ENCODE measurements around the gene DCXR. TPM values are rescaled to one million over a fixed set of nuclear protein-coding genes. Genes with fewer than 3 reads are reported as not detected.

DCXR gene
- total RNA-seq, 4 donors from 2014 or later, result 49.4 to 117 (median 71.3) TPM

DNA sequence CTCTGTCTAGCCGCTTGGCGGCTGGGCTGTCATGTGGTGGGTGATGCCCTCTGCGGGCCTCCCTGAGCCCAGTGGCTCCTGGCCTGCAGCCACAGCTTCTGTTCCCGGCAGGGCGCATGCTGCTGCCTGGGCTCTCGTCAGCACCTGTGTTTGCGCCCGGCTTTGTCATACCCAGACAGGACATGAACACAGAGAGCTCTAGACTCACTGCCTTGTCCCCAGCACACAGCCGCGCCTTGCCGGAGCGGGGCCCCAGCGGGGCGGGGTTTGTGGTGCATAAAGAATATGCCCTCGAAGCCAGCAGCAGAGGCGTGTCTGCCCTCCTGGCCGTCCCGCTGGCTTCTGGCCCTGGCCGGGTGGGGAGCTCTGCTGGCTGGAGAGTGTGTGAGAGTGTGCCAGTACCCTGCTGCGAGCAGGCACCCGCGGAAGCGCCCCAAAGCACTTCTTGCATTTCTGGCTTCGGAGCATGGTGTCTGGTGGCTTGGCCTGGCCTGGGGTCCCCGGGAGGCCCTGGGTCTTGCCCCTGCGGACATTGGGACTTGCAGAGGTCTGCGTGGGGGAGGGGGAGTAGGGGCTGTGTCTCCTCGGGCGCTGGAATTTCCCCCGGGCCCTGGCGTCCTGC is 45.7 kb downstream of the DCXR start:
- H3K36me3 ChIP-seq, result no peaks in the 10 kb centered on the region
- peak overlapping the region in 2 of 4 donors; percentile 5 to 26 for H3K4me3 ChIP-seq

DNA sequence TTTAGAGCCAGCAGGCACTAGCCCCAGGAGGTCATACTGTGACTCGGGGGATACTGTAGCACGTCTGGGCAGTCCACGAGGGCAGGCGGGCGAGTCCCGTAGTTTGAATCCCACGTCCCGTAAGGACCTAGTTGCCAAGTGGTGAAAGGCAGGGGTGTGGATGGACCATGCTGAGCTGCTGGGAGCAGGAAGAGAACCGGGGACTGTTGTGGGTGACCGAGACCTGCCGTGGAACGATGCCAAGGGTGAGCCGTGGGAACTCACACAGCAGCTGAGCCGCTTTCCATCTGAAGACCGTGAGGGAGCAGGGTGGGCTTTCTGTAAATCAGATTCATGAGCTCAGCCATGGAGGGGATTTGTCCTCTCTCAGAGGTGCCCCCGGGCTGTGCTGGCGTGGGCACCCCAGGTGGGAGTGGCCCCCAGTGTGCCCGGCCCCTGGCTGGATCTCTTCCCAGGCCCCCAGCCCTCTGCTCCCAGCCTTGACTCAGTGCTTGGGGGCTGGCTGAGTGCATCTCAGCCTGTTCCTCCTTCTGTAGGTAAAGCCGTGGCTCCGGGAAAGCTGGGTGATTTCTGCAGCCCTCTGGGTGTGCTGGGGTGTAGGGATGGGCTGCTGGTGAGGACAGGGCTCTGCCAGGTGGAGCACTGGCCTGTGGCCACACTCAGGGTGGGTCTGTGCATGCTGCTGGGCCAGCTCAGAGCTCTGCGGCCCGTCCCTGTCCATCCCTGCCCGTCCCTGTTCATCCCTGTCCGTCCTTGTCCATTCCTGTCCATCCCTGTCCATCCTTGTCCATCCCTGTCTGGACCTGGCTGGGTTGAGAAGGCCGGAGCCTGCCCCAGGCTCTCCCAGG is 46.4 kb downstream of the DCXR start:
- 73 to 80% methylated on average over 1 to 22 of the region's 25 CpGs for WGBS, 2 donors (ENCODE audit: low coverage in 1 of 2)
- TF ChIP-seq, protein P1, sequence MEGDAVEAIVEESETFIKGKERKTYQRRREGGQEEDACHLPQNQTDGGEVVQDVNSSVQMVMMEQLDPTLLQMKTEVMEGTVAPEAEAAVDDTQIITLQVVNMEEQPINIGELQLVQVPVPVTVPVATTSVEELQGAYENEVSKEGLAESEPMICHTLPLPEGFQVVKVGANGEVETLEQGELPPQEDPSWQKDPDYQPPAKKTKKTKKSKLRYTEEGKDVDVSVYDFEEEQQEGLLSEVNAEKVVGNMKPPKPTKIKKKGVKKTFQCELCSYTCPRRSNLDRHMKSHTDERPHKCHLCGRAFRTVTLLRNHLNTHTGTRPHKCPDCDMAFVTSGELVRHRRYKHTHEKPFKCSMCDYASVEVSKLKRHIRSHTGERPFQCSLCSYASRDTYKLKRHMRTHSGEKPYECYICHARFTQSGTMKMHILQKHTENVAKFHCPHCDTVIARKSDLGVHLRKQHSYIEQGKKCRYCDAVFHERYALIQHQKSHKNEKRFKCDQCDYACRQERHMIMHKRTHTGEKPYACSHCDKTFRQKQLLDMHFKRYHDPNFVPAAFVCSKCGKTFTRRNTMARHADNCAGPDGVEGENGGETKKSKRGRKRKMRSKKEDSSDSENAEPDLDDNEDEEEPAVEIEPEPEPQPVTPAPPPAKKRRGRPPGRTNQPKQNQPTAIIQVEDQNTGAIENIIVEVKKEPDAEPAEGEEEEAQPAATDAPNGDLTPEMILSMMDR (IDR thresholded peaks at IDR 0.05), result no peak
- TF ChIP-seq EP300 (IDR thresholded peaks at IDR 0.05; ENCODE audit: low read depth), result no peak
- TF ChIP-seq POLR2A (IDR thresholded peaks at IDR 0.05), result no peak
- no peak for TF ChIP-seq POLR2AphosphoS5 (IDR thresholded peaks at IDR 0.05)
- H3K4me3 ChIP-seq, result peak overlapping the region in 1 of 4 donors; percentile 26
- intact Hi-C loops (cut with DNase I; ENCODE audit: low total_unique reads) (no loop called here), in situ Hi-C loops (cut with MboI; ENCODE audit: low pct_ligation_motif_present in 1 of 4, low pct_unique_long_range_greater_than_20kb in 1 of 4, low sequenced_read_pairs in 3 of 4) (no loop called here)
- peaks cover 7 to 19% (median 16%) of the 10 kb centered on the region in 4 donors for H3K4me1 ChIP-seq
- no peak for DNase-seq
- peak overlapping the region; percentile 58 to 79 (median 71) for H3K27ac ChIP-seq
- H3K36me3 ChIP-seq, result no peaks in the 10 kb centered on the region
- H3K9me3 ChIP-seq, result no peaks in the 10 kb centered on the region
- H3K27me3 ChIP-seq, result no peaks in the 10 kb centered on the region

More for the DNA sequence above, 45.7 kb downstream of the DCXR start:
- H3K9me3 ChIP-seq, result no peaks in the 10 kb centered on the region
- DNase-seq, result peak; percentile 91
- intact Hi-C loops (cut with DNase I; ENCODE audit: low total_unique reads), result no loop called here
- peak in 2 of 3 donors; percentile 3 to 33 for TF ChIP-seq POLR2AphosphoS5 (IDR thresholded peaks at IDR 0.05)
- TF ChIP-seq POLR2A (IDR thresholded peaks at IDR 0.05), result no peak
- H3K27me3 ChIP-seq, result no peaks in the 10 kb centered on the region
- in situ Hi-C loops (cut with MboI; ENCODE audit: low pct_ligation_motif_present in 1 of 4, low pct_unique_long_range_greater_than_20kb in 1 of 4, low sequenced_read_pairs in 3 of 4), result no loop called here
- WGBS, 2 donors (ENCODE audit: low coverage in 1 of 2), result 31% methylated on average over 27 of the region's 31 CpGs; no CpG with 5 or more reads in 1 of the 2 donors
- H3K4me1 ChIP-seq, result peaks cover 7 to 19% (median 16%) of the 10 kb centered on the region in 4 donors
- peak overlapping the region; percentile 58 to 79 (median 71) for H3K27ac ChIP-seq

DNA sequence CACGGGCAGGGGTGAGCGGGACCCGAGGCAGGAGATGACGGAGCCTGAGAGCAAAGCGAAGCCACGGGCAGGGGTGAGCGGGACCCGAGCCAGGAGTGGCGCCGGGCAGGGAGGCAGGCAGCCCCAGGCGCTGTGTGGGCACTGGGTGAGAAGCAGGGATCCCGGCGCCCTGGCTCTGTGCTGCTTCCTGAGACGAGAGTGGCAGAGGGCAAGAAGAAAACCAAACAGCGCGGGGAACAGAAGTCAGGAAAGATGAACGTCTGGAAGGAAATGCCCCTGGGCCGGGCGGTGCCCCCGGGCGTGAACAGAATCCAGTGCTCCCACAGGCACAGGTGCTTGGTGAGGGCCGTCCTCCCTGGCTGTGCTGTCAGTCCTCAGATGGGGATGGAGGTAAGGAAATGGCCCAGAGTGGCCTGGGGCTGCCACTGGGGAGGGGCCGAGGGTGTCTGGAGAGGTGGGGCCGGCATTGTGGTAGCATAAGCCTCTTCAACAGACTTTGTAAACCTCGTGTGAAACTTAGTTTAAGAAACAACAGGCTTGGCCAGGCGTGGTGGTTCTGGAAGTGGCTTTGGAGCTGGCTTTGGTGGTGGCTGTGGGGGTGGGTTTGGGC is 50.2 kb downstream of the DCXR start:
- TF ChIP-seq, protein P1 (IDR thresholded peaks at IDR 0.05), result no peak
- TF ChIP-seq EP300 (IDR thresholded peaks at IDR 0.05; ENCODE audit: low read depth) (no peak), POLR2AphosphoS5 (IDR thresholded peaks at IDR 0.05) (no peak), POLR2A (IDR thresholded peaks at IDR 0.05) (no peak)
- intact Hi-C loops (cut with DNase I; ENCODE audit: low total_unique reads) (no loop called here), in situ Hi-C loops (cut with MboI; ENCODE audit: low pct_ligation_motif_present in 1 of 4, low pct_unique_long_range_greater_than_20kb in 1 of 4, low sequenced_read_pairs in 3 of 4) (no loop called here)
- H3K4me3 ChIP-seq, result no peak overlapping the region
- H3K27ac ChIP-seq, result no peak overlapping the region
- no peaks in the 10 kb centered on the region for H3K9me3 ChIP-seq
- H3K4me1 ChIP-seq, result peaks cover 4 to 14% (median 12%) of the 10 kb centered on the region in 4 donors
- WGBS, 2 donors (ENCODE audit: low coverage in 1 of 2), result 91 to 99% methylated on average over 13 to 26 of the region's 26 CpGs
- H3K36me3 ChIP-seq, result no peaks in the 10 kb centered on the region
- no peaks in the 10 kb centered on the region for H3K27me3 ChIP-seq
- no peak for DNase-seq

DNA sequence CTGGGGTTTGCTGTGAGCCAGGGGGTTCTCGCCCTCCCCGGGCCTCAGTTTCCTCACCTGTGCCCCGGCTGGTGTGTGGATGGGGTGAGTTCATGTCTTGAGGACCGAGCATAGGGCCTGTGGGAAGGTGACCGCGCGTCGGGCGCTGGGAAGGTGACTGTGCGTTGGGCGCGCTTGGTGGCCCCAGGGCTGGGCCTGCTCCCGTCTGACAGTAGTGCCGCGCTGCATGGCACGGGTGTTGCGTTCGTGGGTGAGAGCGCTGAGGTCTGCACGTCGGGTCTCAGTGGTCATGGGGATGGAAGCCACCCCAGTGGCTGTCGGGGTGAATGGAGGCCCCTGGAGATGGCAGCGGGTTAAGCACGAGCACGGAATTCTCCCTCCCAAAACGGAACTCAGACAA is 50.9 kb downstream of the DCXR start:
- intact Hi-C loops (cut with DNase I; ENCODE audit: low total_unique reads) (no loop called here), in situ Hi-C loops (cut with MboI; ENCODE audit: low pct_ligation_motif_present in 1 of 4, low pct_unique_long_range_greater_than_20kb in 1 of 4, low sequenced_read_pairs in 3 of 4) (no loop called here)
- H3K27ac ChIP-seq, result no peak overlapping the region

More for the DNA sequence above, 50.9 kb downstream of the DCXR start:
- Histone ChIP-seq H3K4me3 (no peak overlapping the region), H3K9me3 (no peaks in the 10 kb centered on the region), H3K36me3 (no peaks in the 10 kb centered on the region), H3K27me3 (no peaks in the 10 kb centered on the region), H3K4me1 (peaks cover 0 to 7% (median 7%) of the 10 kb centered on the region in 4 donors)
- TF ChIP-seq POLR2A (IDR thresholded peaks at IDR 0.05) (no peak), EP300 (IDR thresholded peaks at IDR 0.05; ENCODE audit: low read depth) (no peak), POLR2AphosphoS5 (IDR thresholded peaks at IDR 0.05) (no peak)
- TF ChIP-seq, protein P1 (IDR thresholded peaks at IDR 0.05), result no peak
- no peak for DNase-seq
- WGBS, 2 donors (ENCODE audit: low coverage in 1 of 2), result 94 to 98% methylated on average over 16 to 24 of the region's 26 CpGs

Other genes starting within 250 kb of the DCXR start
- gene GCGR, start 233.5 kb downstream of the DCXR start, total RNA-seq, result under 1 TPM in 2 of 4 donors, not detected in 2; 0.14 to 0.64 TPM
- 10 to 100 TPM; 23.3 to 44.0 (median 33.2) TPM for gene MCRIP1, start 204.4 kb downstream of the DCXR start, total RNA-seq
- under 1 TPM in 1 of 4 donors, not detected in 3; 0.68 TPM for gene PPP1R27, start 202.6 kb downstream of the DCXR start, total RNA-seq
- 100 to 1,000 TPM; 486 to 732 (median 556) TPM for gene P4HB, start 177.2 kb downstream of the DCXR start, total RNA-seq
- 100 to 1,000 TPM; 189 to 480 (median 323) TPM for gene ARHGDIA, start 166.4 kb downstream of the DCXR start, total RNA-seq
- 10 to 100 TPM; 23.1 to 47.7 (median 36.7) TPM for gene ALYREF, start 146.1 kb downstream of the DCXR start, total RNA-seq
- gene ANAPC11, start 146.0 kb downstream of the DCXR start, total RNA-seq, result 100 to 1,000 TPM in 1 of 4 donors, 10 to 100 TPM in 3; 56.7 to 126 (median 86.6) TPM
- under 1 TPM in 1 of 4 donors, not detected in 3; 0.41 TPM for gene NPB, start 135.5 kb downstream of the DCXR start, total RNA-seq
- gene PCYT2, start 126.3 kb downstream of the DCXR start, total RNA-seq, result 100 to 1,000 TPM in 1 of 4 donors, 10 to 100 TPM in 3; 37.2 to 424 (median 77.1) TPM
- 100 to 1,000 TPM in 2 of 4 donors, 10 to 100 TPM in 2; 76.5 to 315 (median 172) TPM for gene SIRT7, start 119.5 kb downstream of the DCXR start, total RNA-seq
- 10 to 100 TPM; 22.4 to 34.4 (median 24.3) TPM for gene MAFG, start 110.0 kb downstream of the DCXR start, total RNA-seq
- 100 to 1,000 TPM in 1 of 4 donors, 10 to 100 TPM in 2, not detected in 1; 16.4 to 257 (median 20.5) TPM for gene PYCR1, start 100.4 kb downstream of the DCXR start, total RNA-seq
- not detected for gene MYADML2, start 90.5 kb downstream of the DCXR start, total RNA-seq
- not detected for gene NOTUM, start 76.5 kb downstream of the DCXR start, total RNA-seq
- 10 to 100 TPM; 21.0 to 61.7 (median 41.3) TPM for gene ASPSCR1, start 60.1 kb downstream of the DCXR start, total RNA-seq
- 100 to 1,000 TPM in 2 of 4 donors, 10 to 100 TPM in 2; 85.4 to 131 (median 104) TPM for gene CENPX, start 14.8 kb downstream of the DCXR start, total RNA-seq
- 10 to 100 TPM; 12.7 to 40.6 (median 23.5) TPM for gene LRRC45, start 14.4 kb downstream of the DCXR start, total RNA-seq
- gene RAC3, start 6.0 kb downstream of the DCXR start, total RNA-seq, result 10 to 100 TPM in 1 of 4 donors, 1 to 10 TPM in 3; 2.6 to 11.1 (median 5.0) TPM
- gene RFNG, start 14.1 kb upstream of the DCXR start, total RNA-seq, result 10 to 100 TPM; 33.2 to 92.0 (median 48.8) TPM
- gene GPS1, start 14.2 kb upstream of the DCXR start, total RNA-seq, result 100 to 1,000 TPM in 2 of 4 donors, 10 to 100 TPM in 2; 42.0 to 160 (median 85.5) TPM
- gene DUS1L, start 28.1 kb upstream of the DCXR start, total RNA-seq, result 100 to 1,000 TPM in 3 of 4 donors, 10 to 100 TPM in 1; 98.6 to 306 (median 132) TPM
- gene FASN, start 60.5 kb upstream of the DCXR start, total RNA-seq, result 100 to 1,000 TPM in 2 of 4 donors, 10 to 100 TPM in 2; 25.1 to 185 (median 99.4) TPM
- gene CCDC57, start 175.1 kb upstream of the DCXR start, total RNA-seq, result 10 to 100 TPM; 23.5 to 87.5 (median 48.3) TPM
- 100 to 1,000 TPM in 1 of 4 donors, 10 to 100 TPM in 3; 11.5 to 105 (median 48.9) TPM for gene SLC16A3, start 191.3 kb upstream of the DCXR start, total RNA-seq
- gene CSNK1D, start 236.0 kb upstream of the DCXR start, total RNA-seq, result 100 to 1,000 TPM in 2 of 4 donors, 10 to 100 TPM in 2; 86.0 to 230 (median 148) TPM

All from transverse colon (tissue), 4 donors.